Measurements from ENCODE around the gene ZRANB3.

DNA sequence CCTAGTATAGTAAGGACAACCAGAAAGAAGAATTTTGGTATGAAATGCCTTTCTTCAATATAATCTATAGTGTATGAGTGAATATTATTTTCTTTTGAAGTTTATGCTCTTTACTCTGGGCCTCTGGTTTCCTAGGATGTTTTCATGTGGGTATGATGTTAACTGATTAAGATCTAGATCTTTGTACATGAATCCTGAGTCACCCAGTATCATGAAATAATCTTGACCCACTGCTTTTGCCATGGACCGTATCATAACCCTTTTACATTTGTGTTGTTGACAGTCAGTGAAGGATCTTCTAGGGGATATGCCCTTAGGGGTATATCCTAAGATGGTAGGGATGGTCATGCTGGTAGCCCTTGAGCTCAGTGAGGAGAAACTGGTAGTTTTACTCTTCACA lies 378.7 kb downstream of the ZRANB3 start:
- TF ChIP-seq, protein P1, sequence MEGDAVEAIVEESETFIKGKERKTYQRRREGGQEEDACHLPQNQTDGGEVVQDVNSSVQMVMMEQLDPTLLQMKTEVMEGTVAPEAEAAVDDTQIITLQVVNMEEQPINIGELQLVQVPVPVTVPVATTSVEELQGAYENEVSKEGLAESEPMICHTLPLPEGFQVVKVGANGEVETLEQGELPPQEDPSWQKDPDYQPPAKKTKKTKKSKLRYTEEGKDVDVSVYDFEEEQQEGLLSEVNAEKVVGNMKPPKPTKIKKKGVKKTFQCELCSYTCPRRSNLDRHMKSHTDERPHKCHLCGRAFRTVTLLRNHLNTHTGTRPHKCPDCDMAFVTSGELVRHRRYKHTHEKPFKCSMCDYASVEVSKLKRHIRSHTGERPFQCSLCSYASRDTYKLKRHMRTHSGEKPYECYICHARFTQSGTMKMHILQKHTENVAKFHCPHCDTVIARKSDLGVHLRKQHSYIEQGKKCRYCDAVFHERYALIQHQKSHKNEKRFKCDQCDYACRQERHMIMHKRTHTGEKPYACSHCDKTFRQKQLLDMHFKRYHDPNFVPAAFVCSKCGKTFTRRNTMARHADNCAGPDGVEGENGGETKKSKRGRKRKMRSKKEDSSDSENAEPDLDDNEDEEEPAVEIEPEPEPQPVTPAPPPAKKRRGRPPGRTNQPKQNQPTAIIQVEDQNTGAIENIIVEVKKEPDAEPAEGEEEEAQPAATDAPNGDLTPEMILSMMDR (IDR thresholded peaks at IDR 0.05; ENCODE audit: low read length) = no peak
- TF ChIP-seq EZH2phosphoT487 (IDR thresholded peaks at IDR 0.05; ENCODE audit: low read length) = no peak
- TF ChIP-seq EZH2 (optimal IDR thresholded peaks at IDR 0.05; ENCODE audit: low read depth, low read length) = no peak

Data from MM.1S (cell line).